ENCODE data around the gene DVL1. TPM values are rescaled to one million over a fixed set of nuclear protein-coding genes. Genes with fewer than 3 reads are reported as not detected.
A peak's percentile ranks its signal among the peaks of the same experiment; 100 is the strongest.

Gene DVL1
- total and polyA plus RNA-seq, 2 of the 13 experiments (the other 11 are each of a cell fraction or from before 2014, with no cell fraction given): 30.8 to 60.4 TPM

DNA sequence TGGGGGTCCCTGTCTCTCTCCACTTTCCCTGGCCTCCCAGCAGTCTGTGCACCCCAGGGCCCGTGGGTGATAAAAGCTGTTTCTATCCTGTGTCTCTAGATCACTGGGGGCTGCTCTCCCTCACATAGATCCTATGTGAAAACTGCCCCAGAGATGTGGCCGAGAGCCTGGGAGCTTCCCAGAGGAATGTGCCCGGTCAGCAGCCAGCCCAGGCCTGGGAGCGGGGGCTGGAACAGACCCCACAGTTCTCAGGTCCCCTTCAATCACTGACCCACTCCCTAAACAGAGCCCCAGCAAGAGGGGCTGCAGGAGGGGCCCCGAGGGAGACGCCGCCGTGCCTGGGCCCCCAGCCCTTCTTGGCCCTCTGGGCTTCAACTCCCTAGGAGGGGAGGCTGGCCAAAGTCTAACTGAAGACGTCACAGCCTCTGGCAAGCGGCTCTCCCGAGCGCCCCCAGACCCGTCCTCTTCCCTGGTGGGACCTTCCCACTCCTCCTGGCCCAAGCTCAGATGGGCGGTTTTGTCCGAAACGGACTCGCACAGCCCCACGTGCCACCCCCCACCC, 8.7 kb upstream of the DVL1 start (continued):
- TF ChIP-seq, protein P1, sequence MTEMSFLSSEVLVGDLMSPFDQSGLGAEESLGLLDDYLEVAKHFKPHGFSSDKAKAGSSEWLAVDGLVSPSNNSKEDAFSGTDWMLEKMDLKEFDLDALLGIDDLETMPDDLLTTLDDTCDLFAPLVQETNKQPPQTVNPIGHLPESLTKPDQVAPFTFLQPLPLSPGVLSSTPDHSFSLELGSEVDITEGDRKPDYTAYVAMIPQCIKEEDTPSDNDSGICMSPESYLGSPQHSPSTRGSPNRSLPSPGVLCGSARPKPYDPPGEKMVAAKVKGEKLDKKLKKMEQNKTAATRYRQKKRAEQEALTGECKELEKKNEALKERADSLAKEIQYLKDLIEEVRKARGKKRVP (CRISPR knock-in tag; IDR thresholded peaks at IDR 0.05): no peak
- TF ChIP-seq RBAK (CRISPR knock-in tag; IDR thresholded peaks at IDR 0.05): no peak
- no peak for TF ChIP-seq HMG20A (CRISPR knock-in tag; IDR thresholded peaks at IDR 0.05; ENCODE audit: borderline replicate concordance)
- 0 out of 2 replicates have a peak, but pooled peaks have one; percentile 26 for TF ChIP-seq SRY (CRISPR knock-in tag; IDR thresholded peaks at IDR 0.05)
- 0 out of 2 replicates have a peak, but pooled peaks have one; percentile 12 for TF ChIP-seq ZNF510 (CRISPR knock-in tag; IDR thresholded peaks at IDR 0.05; ENCODE audit: low read depth)
- 0 out of 2 replicates have a peak, but pooled peaks have one; percentile 14 for TF ChIP-seq MED1 (CRISPR knock-in tag; IDR thresholded peaks at IDR 0.05)
- TF ChIP-seq BHLHE40 (IDR thresholded peaks at IDR 0.05; ENCODE audit: low read length): no peak
- TF ChIP-seq, protein P2, sequence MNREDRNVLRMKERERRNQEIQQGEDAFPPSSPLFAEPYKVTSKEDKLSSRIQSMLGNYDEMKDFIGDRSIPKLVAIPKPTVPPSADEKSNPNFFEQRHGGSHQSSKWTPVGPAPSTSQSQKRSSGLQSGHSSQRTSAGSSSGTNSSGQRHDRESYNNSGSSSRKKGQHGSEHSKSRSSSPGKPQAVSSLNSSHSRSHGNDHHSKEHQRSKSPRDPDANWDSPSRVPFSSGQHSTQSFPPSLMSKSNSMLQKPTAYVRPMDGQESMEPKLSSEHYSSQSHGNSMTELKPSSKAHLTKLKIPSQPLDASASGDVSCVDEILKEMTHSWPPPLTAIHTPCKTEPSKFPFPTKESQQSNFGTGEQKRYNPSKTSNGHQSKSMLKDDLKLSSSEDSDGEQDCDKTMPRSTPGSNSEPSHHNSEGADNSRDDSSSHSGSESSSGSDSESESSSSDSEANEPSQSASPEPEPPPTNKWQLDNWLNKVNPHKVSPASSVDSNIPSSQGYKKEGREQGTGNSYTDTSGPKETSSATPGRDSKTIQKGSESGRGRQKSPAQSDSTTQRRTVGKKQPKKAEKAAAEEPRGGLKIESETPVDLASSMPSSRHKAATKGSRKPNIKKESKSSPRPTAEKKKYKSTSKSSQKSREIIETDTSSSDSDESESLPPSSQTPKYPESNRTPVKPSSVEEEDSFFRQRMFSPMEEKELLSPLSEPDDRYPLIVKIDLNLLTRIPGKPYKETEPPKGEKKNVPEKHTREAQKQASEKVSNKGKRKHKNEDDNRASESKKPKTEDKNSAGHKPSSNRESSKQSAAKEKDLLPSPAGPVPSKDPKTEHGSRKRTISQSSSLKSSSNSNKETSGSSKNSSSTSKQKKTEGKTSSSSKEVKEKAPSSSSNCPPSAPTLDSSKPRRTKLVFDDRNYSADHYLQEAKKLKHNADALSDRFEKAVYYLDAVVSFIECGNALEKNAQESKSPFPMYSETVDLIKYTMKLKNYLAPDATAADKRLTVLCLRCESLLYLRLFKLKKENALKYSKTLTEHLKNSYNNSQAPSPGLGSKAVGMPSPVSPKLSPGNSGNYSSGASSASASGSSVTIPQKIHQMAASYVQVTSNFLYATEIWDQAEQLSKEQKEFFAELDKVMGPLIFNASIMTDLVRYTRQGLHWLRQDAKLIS (CRISPR knock-in tag; IDR thresholded peaks at IDR 0.05): 0 out of 2 replicates have a peak, but pooled peaks have one; percentile 24
- peak; percentile 24; the same call in 1 of the 2 replicates for TF ChIP-seq ZSCAN21 (CRISPR knock-in tag; IDR thresholded peaks at IDR 0.05; ENCODE audit: borderline replicate concordance)
- 0 out of 2 replicates have a peak, but pooled peaks have one; percentile 1 for TF ChIP-seq PHF8 (CRISPR knock-in tag; IDR thresholded peaks at IDR 0.05)
- 0 out of 2 replicates have a peak, but pooled peaks have one; percentile 26 for TF ChIP-seq EED (CRISPR knock-in tag; IDR thresholded peaks at IDR 0.05)
- TF ChIP-seq AGO1 (IDR thresholded peaks at IDR 0.05; ENCODE audit: low read depth, low read length, poor library complexity, severe bottlenecking): peak; percentile 82
- TF ChIP-seq ZNF749 (CRISPR knock-in tag; IDR thresholded peaks at IDR 0.05; ENCODE audit: borderline replicate concordance): no peak
- 0 out of 2 replicates have a peak, but pooled peaks have one; percentile 19 for TF ChIP-seq POLR2AphosphoS5 (IDR thresholded peaks at IDR 0.05; ENCODE audit: low read depth, low read length)
- no peak for TF ChIP-seq SMAD3 (CRISPR knock-in tag; IDR thresholded peaks at IDR 0.05)
- no peak for TF ChIP-seq ZNF713 (CRISPR knock-in tag; IDR thresholded peaks at IDR 0.05)
- TF ChIP-seq ZNF543 (CRISPR knock-in tag; IDR thresholded peaks at IDR 0.05): 0 out of 2 replicates have a peak, but pooled peaks have one; percentile 37
- TF ChIP-seq KDM2A (CRISPR knock-in tag; IDR thresholded peaks at IDR 0.05; ENCODE audit: borderline replicate concordance, low read depth): peak; percentile 5; the same call in 1 of the 2 replicates
- TF ChIP-seq MAFF (IDR thresholded peaks at IDR 0.05; ENCODE audit: low read depth, low read length): peak; percentile 47; the same call in 1 of the 2 replicates
- TF ChIP-seq ZSCAN25 (CRISPR knock-in tag; IDR thresholded peaks at IDR 0.05): no peak
- TF ChIP-seq ZNF224 (CRISPR knock-in tag; IDR thresholded peaks at IDR 0.05): 0 out of 2 replicates have a peak, but pooled peaks have one; percentile 30
- TF ChIP-seq, protein P3, sequence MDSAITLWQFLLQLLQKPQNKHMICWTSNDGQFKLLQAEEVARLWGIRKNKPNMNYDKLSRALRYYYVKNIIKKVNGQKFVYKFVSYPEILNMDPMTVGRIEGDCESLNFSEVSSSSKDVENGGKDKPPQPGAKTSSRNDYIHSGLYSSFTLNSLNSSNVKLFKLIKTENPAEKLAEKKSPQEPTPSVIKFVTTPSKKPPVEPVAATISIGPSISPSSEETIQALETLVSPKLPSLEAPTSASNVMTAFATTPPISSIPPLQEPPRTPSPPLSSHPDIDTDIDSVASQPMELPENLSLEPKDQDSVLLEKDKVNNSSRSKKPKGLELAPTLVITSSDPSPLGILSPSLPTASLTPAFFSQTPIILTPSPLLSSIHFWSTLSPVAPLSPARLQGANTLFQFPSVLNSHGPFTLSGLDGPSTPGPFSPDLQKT (CRISPR knock-in tag; IDR thresholded peaks at IDR 0.05; ENCODE audit: borderline replicate concordance): no peak

Measured in HepG2 (cell line).